Parathyroid adenoma (tissue), 2 donors: Measurements from ENCODE around the gene ATP6V1D.
"Not testable (repeated sequence)": the region's sequence is repeated elsewhere in the genome, so short reads cannot be mapped to it uniquely, and the experiment has no call there.

Experiments
- H2AFZ ChIP-seq: fragments of 300-600 bp; sonication (generic); one replicate; pipeline ENCODE4 v1.7.0; 2017; ENCODE audit warnings: antibody characterized with exemption, mild to moderate bottlenecking
- H3K27ac ChIP-seq: fragments of 300-600 bp; sonication (generic); one replicate; pipeline ENCODE4 v1.7.0; 2017
- H3K27me3 ChIP-seq: fragments of 300-600 bp; sonication (generic); one replicate; pipeline ENCODE4 v1.7.0; 2017; ENCODE audit warnings: low read length; ENCODE audit not compliant: control insufficient read depth, insufficient read depth
- H3K36me3 ChIP-seq: fragments of 300-600 bp; sonication (generic); one replicate; pipeline ENCODE4 v1.7.0; 2017; ENCODE audit warnings: low read length; ENCODE audit not compliant: control insufficient read depth, insufficient read depth
- H3K4me1 ChIP-seq: fragments of 300-600 bp; sonication (generic); one replicate; pipeline ENCODE4 v1.7.0; 2017; ENCODE audit warnings: control low read depth
- H3K4me2 ChIP-seq: fragments of 300-600 bp; sonication (generic); one replicate; pipeline ENCODE4 v1.7.0; 2017; ENCODE audit warnings: low read length
- H3K4me3 ChIP-seq: fragments of 300-600 bp; sonication (generic); one replicate; pipeline ENCODE4 v1.7.0; 2017; ENCODE audit warnings: low read depth, low read length
- H3K79me2 ChIP-seq: fragments of 300-600 bp; sonication (generic); one replicate; pipeline ENCODE4 v1.7.0; 2017; ENCODE audit warnings: control low read depth
- H3K9ac ChIP-seq: fragments of 300-600 bp; sonication (generic); one replicate; pipeline ENCODE4 v1.7.0; 2017; ENCODE audit warnings: mild to moderate bottlenecking
- H3K9me3 ChIP-seq: fragments of 300-600 bp; sonication (generic); one replicate; pipeline ENCODE4 v1.7.0; 2017; ENCODE audit warnings: low read length; ENCODE audit not compliant: control insufficient read depth
- CTCF ChIP-seq: fragments of 300-600 bp; sonication (generic); IDR thresholded peaks from one replicate; pipeline ENCODE4 v1.7.0; 2017; ENCODE audit warnings: antibody characterized with exemption, mild to moderate bottlenecking
- donor health status: primary hyperparathyroidism.

Gene ATP6V1D

GRCh38 chr14:67359775-67360469 lies at the start of gene ATP6V1D, which contains the start of gene EIF2S1:
TSS of gene ATP6V1D (minus strand) at chr14:67359804. CDS start at chr14:67359698, 106 bp downstream.
TSS of gene EIF2S1 (plus strand) at chr14:67360328. CDS start at chr14:67364768, 4,440 bp downstream.
- H3K4me1 ChIP-seq: no peaks in the 10 kb centered on the region

GRCh38 chr14:67408122-67408801 lies 48.7 kb upstream of the ATP6V1D start:
- not testable (repeated sequence) for H3K27me3 ChIP-seq, H3K4me1 ChIP-seq, H2AFZ ChIP-seq, H3K9me3 ChIP-seq, H3K4me3 ChIP-seq, H3K79me2 ChIP-seq, H3K4me2 ChIP-seq, H3K27ac ChIP-seq, H3K9ac ChIP-seq, H3K36me3 ChIP-seq

More at GRCh38 chr14:67359775-67360469, at the start of gene ATP6V1D, which contains the start of gene EIF2S1:
- Histone ChIP-seq H3K4me2 (peak within 1 kb of the TSS; percentile 93), H3K27ac (peak within 1 kb of the TSS; percentile 94), H3K79me2 (peaks cover 39% of the 10 kb centered on the region), H3K4me3 (peak within 1 kb of the TSS; percentile 96), H3K36me3 (no peaks in the 10 kb centered on the region), H3K27me3 (no peaks in the 10 kb centered on the region), H3K9me3 (no peaks in the 10 kb centered on the region), H3K9ac (peak within 1 kb of the TSS; percentile 24), H2AFZ (peak within 1 kb of the TSS; percentile 78)
- peak; percentile 96 for TF ChIP-seq CTCF

- no peaks in the 10 kb centered on the region for H3K36me3 ChIP-seq
- no peaks in the 10 kb centered on the region for H3K27me3 ChIP-seq
- H3K9ac ChIP-seq: no peak overlapping the region
- no peak for TF ChIP-seq CTCF
- no peaks in the 10 kb centered on the region for H3K4me1 ChIP-seq
- H3K4me2 ChIP-seq: no peak overlapping the region
- no peak overlapping the region for H2AFZ ChIP-seq
- H3K4me3 ChIP-seq: no peak overlapping the region
- no peak overlapping the region for H3K27ac ChIP-seq
- H3K79me2 ChIP-seq: no peaks in the 10 kb centered on the region
- no peaks in the 10 kb centered on the region for H3K9me3 ChIP-seq
Measured at GRCh38 chr14:67405771-67406170, 46.2 kb upstream of the ATP6V1D start.

- no peaks in the 10 kb centered on the region for H3K9me3 ChIP-seq
- H3K4me1 ChIP-seq: no peaks in the 10 kb centered on the region
- no peaks in the 10 kb centered on the region for H3K27me3 ChIP-seq
- no peak overlapping the region for H3K4me2 ChIP-seq
- H3K4me3 ChIP-seq: no peak overlapping the region
- no peaks in the 10 kb centered on the region for H3K36me3 ChIP-seq
- no peak for TF ChIP-seq CTCF
- no peak overlapping the region for H3K27ac ChIP-seq
- H3K9ac ChIP-seq: no peak overlapping the region
- H2AFZ ChIP-seq: no peak overlapping the region
- no peaks in the 10 kb centered on the region for H3K79me2 ChIP-seq
Measured at GRCh38 chr14:67400434-67400833, 40.8 kb upstream of the ATP6V1D start.

- no peaks in the 10 kb centered on the region for H3K27me3 ChIP-seq
Measured at GRCh38 chr14:67397536-67397935, 37.9 kb upstream of the ATP6V1D start.

More at GRCh38 chr14:67397536-67397935, 37.9 kb upstream of the ATP6V1D start:
- Histone ChIP-seq H3K27ac (no peak overlapping the region), H3K4me1 (peaks cover 1% of the 10 kb centered on the region), H3K4me3 (no peak overlapping the region), H3K9ac (no peak overlapping the region), H3K79me2 (no peaks in the 10 kb centered on the region), H3K4me2 (no peak overlapping the region), H2AFZ (no peak overlapping the region), H3K36me3 (no peaks in the 10 kb centered on the region), H3K9me3 (no peaks in the 10 kb centered on the region)
- TF ChIP-seq CTCF: no peak
